Stomach (tissue), 4 donors: ENCODE data around the gene ENAH.

Experiments
- CTCF ChIP-seq, 7 experiments: fragments of 450-650 bp in 4 of 7; fragments of 200-600 bp in 3 of 7; sonication (generic) in 3 of 7; IDR thresholded peaks; one replicate each; pipeline ENCODE4 v1.5.1; 2016 to 2019; ENCODE audit warnings: antibody characterized with exemption in 7 of 7, control low read depth in 2 of 7, mild to moderate bottlenecking in 1 of 7
- EP300 ChIP-seq: sonication (generic); formaldehyde crosslinking; IDR thresholded peaks from one replicate; pipeline ENCODE4 v1.6.1; 2017; ENCODE audit warnings: antibody characterized with exemption
- POLR2A ChIP-seq, 4 donors: fragments of 450-650 bp; IDR thresholded peaks; one replicate each; pipeline ENCODE4 v1.6.1; 2016; ENCODE audit warnings: antibody characterized with exemption in 4 of 4, control low read depth in 2 of 4, mild to moderate bottlenecking in 1 of 4, moderate library complexity in 1 of 4

GRCh38 chr1:225651376-225651871, 1.5 kb downstream of the ENAH start:
- no peak for TF ChIP-seq CTCF (IDR thresholded peaks at IDR 0.05)
- TF ChIP-seq EP300: no peak
- no peak for TF ChIP-seq POLR2A (IDR thresholded peaks at IDR 0.05)
